Activated CD8-positive, alpha-beta memory T cell treated with anti-CD3 and anti-CD28 coated beads, Interleukin-2, amount 50 U/mL, for 24 hours (primary cell): Measurements from ENCODE around the gene SLC16A8.
"Not testable (repeated sequence)": the region's sequence is repeated elsewhere in the genome, so short reads cannot be mapped to it uniquely, and the experiment has no call there.

Experiments used
- DNase-seq: peaks from one replicate; pipeline ENCODE4 v3.0.0-alpha.2; 2020; ENCODE audit errors: extremely low read depth

SLC16A8 gene

GRCh38 chr22:38086001-38086845, 2.2 kb upstream of the SLC16A8 start:
- DNase-seq, result no peak

DNA sequence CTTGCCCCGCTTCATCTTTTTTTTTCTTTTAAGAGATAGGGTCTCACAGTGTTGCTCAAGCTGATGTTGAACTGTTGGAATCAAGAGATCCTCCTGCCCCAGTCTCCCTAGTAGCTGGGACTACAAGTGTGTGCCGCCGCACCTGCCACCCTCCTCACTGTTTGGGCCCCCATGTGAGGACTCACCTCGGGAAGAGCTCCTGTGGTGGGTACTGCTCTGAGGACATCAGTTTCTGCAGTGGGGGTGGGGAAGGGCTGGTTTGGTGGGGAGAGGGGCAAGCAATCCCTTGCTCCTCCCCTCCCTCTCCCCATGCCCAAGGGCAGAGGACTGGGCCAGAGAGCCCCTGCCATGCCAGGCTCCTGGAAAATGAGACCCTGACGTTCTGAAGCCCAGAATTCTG, 1.5 kb upstream of the SLC16A8 start:
- no peak for DNase-seq

GRCh38 chr22:38085056-38085455, 1.1 kb upstream of the SLC16A8 start:
- no peak for DNase-seq

DNA sequence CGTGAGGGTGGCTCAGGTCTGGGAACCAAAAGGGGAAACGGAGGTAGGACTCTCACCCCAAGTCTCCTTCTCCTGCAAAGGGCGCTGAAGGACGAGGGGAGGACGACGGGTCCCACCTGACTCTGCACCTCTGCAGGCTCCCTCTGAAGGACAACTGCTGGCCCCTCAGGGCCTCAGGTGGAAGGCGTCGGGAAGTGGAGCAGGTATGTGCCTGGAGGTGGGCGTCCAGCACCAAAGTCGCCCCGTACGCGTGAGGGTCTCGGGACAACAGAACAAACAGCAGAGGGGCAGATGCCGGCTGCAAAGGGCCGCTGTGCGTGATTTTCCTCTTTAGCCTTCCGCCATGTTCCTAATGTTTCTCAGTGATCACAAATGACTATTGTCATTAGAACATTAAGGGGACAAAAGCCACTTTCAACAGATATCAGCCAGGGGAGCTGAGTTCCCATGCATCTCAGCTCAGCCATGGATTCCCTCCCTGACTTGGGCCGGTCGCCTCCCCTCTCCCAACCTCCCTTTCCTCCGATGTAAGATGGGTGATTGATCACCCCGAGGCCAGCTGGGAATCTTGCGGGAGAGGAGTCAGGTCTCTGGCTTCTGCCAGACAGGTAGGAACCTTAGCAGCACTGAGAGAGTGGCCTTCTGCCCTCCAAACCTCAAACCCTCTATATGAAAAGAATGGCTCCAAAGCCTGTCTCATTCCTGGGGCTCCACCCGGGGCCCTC, 836 bp downstream of the SLC16A8 start:
- no peak for DNase-seq

GRCh38 chr22:38081941-38082828, 1.8 kb downstream of the SLC16A8 start:
- no peak for DNase-seq

GRCh38 chr22:38081636-38081940, 2.4 kb downstream of the SLC16A8 start:
- DNase-seq, result no peak

DNA sequence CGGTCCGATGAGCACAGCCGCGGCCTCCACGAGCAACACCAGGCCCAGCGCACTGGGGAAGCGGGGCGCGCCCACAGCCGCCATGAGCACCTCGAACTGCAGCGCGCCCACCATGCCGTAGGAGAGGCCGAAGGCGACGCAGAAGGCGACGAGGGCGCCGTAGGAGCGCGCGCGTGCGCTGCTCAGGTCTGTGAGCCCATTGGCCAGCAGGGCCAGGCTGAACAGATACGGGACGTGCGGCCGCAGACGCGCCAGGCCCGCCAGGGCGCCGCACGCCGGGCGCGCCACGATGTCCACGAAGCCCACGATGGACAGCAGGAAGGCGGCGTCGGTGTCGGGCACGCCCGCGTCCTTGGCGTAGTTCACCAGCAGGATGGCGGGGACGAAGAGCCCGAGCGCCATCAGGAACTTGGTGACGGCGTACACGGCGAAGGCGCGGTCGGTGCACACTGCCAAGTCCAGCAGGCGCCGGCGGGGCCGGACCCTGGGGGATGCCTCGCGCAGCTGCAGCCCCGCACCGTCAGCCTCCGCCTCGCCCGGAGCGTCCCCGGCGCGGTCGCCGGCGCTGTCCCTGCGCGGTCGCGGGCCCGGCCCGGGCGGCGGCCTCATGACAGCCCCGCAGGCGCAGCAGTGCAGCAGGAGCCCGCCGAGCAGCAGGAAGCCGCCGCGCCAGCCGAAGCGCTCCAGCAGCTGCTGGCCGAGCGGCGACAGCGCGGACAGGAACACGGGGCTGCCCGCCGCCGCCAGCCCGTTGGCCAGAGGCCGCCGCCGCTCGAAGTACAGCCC, 2.9 kb downstream of the SLC16A8 start:
- DNase-seq, result no peak

DNA sequence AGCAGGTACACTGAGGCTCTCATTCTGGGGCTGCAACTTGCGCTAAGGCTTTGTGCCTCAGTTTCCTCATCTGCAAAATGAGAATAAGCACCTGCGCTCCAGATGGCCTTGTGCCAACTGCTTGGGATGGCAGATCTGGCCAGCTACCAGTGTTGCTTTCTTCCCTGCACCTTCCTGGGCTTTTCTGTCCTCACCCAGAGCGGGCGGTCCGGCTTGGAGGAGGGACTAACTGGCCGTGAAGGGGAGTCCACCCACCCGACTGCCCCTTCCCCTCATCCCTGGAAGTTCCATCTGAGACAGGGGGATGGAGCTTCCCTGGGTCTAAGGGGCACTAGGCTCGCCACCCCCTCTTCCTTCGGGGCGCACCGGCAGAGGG, 3.5 kb downstream of the SLC16A8 start:
- no peak for DNase-seq

GRCh38 chr22:38079804-38080203, 4.2 kb downstream of the SLC16A8 start:
- no peak for DNase-seq

- not testable (repeated sequence) for DNase-seq
These were observed 4.8 kb downstream of the SLC16A8 start for GRCh38 chr22:38079208-38079607.

- no peak for DNase-seq
These were observed 5.7 kb downstream of the SLC16A8 start for GRCh38 chr22:38078046-38078840.

GRCh38 chr22:38077595-38077994, 6.4 kb downstream of the SLC16A8 start:
- no peak for DNase-seq

GRCh38 chr22:38077096-38077495, 6.9 kb downstream of the SLC16A8 start:
- no peak for DNase-seq

DNA sequence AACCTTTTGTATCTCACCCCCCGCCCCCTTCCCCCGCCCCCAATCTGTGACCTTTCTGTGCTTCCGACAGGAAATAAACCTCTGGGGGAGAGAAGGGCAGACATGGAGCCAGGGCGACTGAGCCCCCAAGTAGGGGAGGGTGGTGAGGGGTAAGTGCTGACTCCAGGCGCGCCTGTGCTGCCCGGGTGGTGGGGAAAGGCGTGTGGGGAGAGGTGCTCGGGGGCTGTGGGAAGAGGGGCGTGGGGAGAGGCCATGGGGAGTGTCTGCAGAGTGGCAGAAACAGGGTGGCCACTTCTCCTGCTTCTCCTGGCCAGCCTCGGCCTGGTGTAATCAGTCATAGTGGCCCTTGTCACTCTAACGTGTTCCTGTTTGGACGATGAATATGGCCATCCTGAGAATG, 8.0 kb downstream of the SLC16A8 start:
- no peak for DNase-seq

GRCh38 chr22:38075105-38075825, 8.7 kb downstream of the SLC16A8 start:
- DNase-seq, result no peak

GRCh38 chr22:38074181-38075104, 9.5 kb downstream of the SLC16A8 start:
- DNase-seq, result no peak

GRCh38 chr22:38073150-38074130, 10.5 kb downstream of the SLC16A8 start:
- no peak for DNase-seq
